ENCODE results near the gene SLCO3A1.

Gene SLCO3A1

GRCh38 chr15:91853511-91853947 lies at the start of gene SLCO3A1:
TSS of gene SLCO3A1 (plus strand) at chr15:91853708.
- H3K27me3 ChIP-seq (ENCODE audit: control insufficient read depth in 1 of 2, insufficient read depth in 2 of 2, low read length in 2 of 2), result no peaks in the 10 kb centered on the region
- peak within 1 kb of the TSS; percentile 66 to 74 for H3K4me3 ChIP-seq (ENCODE audit: low read depth in 1 of 2, low read length in 2 of 2)
- H3K27ac ChIP-seq (ENCODE audit: low read depth, low read length), result peak within 1 kb of the TSS; percentile 40
- H3K9ac ChIP-seq (ENCODE audit: low read length), result peak within 1 kb of the TSS; percentile 14
- no peaks in the 10 kb centered on the region for H3K9me3 ChIP-seq (ENCODE audit: low read length)
- H3K36me3 ChIP-seq (ENCODE audit: insufficient read depth, low read length), result no peaks in the 10 kb centered on the region
- H3K4me1 ChIP-seq (ENCODE audit: insufficient read depth, low read length), result peaks cover 18% of the 10 kb centered on the region

DNA sequence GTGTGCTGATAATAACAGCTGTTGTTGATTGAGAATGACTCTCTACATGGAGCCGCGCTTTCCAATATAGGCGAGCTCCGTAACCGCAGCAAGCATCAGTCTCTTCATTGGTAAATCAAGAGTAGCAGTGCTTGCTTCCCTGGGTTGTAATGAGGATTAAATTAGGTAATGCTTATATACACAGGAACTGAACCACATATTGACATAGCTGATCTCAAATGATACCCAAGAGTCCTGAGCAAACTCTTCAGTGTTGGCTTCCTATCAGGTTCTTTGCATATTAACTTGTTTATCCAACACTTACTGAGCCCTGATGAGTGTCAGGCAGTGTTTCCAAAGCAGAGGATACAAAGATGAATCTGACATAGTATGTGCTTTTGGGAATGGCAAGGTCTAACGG lies 46.4 kb upstream of the SLCO3A1 start:
- Histone ChIP-seq H3K9ac (ENCODE audit: low read length) (no peak overlapping the region), H3K4me3 (ENCODE audit: low read depth in 1 of 2, low read length in 2 of 2) (no peak overlapping the region), H3K27ac (ENCODE audit: low read depth, low read length) (no peak overlapping the region), H3K36me3 (ENCODE audit: insufficient read depth, low read length) (no peaks in the 10 kb centered on the region), H3K27me3 (ENCODE audit: control insufficient read depth in 1 of 2, insufficient read depth in 2 of 2, low read length in 2 of 2) (no peaks in the 10 kb centered on the region), H3K9me3 (ENCODE audit: low read length) (no peaks in the 10 kb centered on the region), H3K4me1 (ENCODE audit: insufficient read depth, low read length) (no peaks in the 10 kb centered on the region)

DNA sequence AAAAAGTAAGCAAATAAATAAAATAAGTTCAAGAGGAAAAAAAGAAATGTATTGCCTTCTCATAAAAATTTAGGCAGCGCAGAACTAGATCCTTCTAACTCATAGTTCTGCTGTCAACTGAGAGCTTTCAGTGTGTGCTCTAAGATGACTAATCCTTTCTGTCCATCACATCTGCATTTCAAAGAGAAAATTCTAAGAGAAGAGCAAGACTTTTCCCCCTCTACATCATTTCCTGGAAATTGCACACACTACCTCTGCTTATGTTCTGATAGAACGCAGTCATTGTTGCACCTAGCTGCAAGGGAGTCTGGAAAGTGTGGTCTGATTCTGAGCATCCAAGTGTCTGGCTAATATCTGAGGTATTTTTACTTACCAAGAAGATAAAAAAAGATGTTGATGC lies 39.6 kb upstream of the SLCO3A1 start:
- Histone ChIP-seq H3K4me1 (ENCODE audit: insufficient read depth, low read length) (no peaks in the 10 kb centered on the region), H3K27me3 (ENCODE audit: control insufficient read depth in 1 of 2, insufficient read depth in 2 of 2, low read length in 2 of 2) (no peaks in the 10 kb centered on the region), H3K27ac (ENCODE audit: low read depth, low read length) (no peak overlapping the region), H3K9ac (ENCODE audit: low read length) (no peak overlapping the region), H3K36me3 (ENCODE audit: insufficient read depth, low read length) (no peaks in the 10 kb centered on the region), H3K9me3 (ENCODE audit: low read length) (no peaks in the 10 kb centered on the region), H3K4me3 (ENCODE audit: low read depth in 1 of 2, low read length in 2 of 2) (no peak overlapping the region)

GRCh38 chr15:91816942-91817341 lies 36.6 kb upstream of the SLCO3A1 start:
- Histone ChIP-seq H3K36me3 (ENCODE audit: insufficient read depth, low read length) (no peaks in the 10 kb centered on the region), H3K4me3 (ENCODE audit: low read depth in 1 of 2, low read length in 2 of 2) (no peak overlapping the region), H3K9ac (ENCODE audit: low read length) (no peak overlapping the region), H3K4me1 (ENCODE audit: insufficient read depth, low read length) (peaks cover 15% of the 10 kb centered on the region), H3K27ac (ENCODE audit: low read depth, low read length) (no peak overlapping the region), H3K9me3 (ENCODE audit: low read length) (no peaks in the 10 kb centered on the region), H3K27me3 (ENCODE audit: control insufficient read depth in 1 of 2, insufficient read depth in 2 of 2, low read length in 2 of 2) (no peaks in the 10 kb centered on the region)

GRCh38 chr15:91821458-91821857 lies 32.0 kb upstream of the SLCO3A1 start:
- Histone ChIP-seq H3K36me3 (ENCODE audit: insufficient read depth, low read length) (no peaks in the 10 kb centered on the region), H3K9me3 (ENCODE audit: low read length) (no peaks in the 10 kb centered on the region), H3K4me1 (ENCODE audit: insufficient read depth, low read length) (peaks cover 15% of the 10 kb centered on the region), H3K9ac (ENCODE audit: low read length) (no peak overlapping the region), H3K4me3 (ENCODE audit: low read depth in 1 of 2, low read length in 2 of 2) (no peak overlapping the region), H3K27ac (ENCODE audit: low read depth, low read length) (no peak overlapping the region), H3K27me3 (ENCODE audit: control insufficient read depth in 1 of 2, insufficient read depth in 2 of 2, low read length in 2 of 2) (no peaks in the 10 kb centered on the region)

GRCh38 chr15:91824256-91824655 lies 29.3 kb upstream of the SLCO3A1 start:
- H3K4me3 ChIP-seq (ENCODE audit: low read depth in 1 of 2, low read length in 2 of 2), result no peak overlapping the region
- no peaks in the 10 kb centered on the region for H3K27me3 ChIP-seq (ENCODE audit: control insufficient read depth in 1 of 2, insufficient read depth in 2 of 2, low read length in 2 of 2)
- H3K4me1 ChIP-seq (ENCODE audit: insufficient read depth, low read length), result peaks cover 12% of the 10 kb centered on the region
- no peaks in the 10 kb centered on the region for H3K36me3 ChIP-seq (ENCODE audit: insufficient read depth, low read length)
- H3K9me3 ChIP-seq (ENCODE audit: low read length), result no peaks in the 10 kb centered on the region
- no peak overlapping the region for H3K9ac ChIP-seq (ENCODE audit: low read length)
- no peak overlapping the region for H3K27ac ChIP-seq (ENCODE audit: low read depth, low read length)

DNA sequence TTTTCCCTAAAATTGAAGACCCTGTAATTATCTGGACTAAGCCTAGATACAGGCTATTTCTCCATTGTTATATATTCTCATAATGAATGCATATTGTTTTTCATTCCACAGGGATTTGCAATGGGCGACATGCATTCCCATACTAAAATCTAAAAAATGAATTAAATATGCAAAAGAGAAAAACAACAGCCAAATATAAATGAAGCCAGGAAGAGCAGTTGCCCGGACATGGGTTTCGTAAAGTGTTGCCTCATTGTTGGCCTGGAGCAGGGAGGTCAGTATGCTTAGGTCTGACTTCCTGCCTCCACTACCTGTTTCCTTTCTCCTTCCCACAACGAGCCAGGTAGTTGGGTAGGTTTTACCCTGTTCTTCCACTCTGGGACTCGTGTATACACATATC lies 27.1 kb upstream of the SLCO3A1 start:
- H3K27me3 ChIP-seq (ENCODE audit: control insufficient read depth in 1 of 2, insufficient read depth in 2 of 2, low read length in 2 of 2), result no peaks in the 10 kb centered on the region
- no peak overlapping the region for H3K27ac ChIP-seq (ENCODE audit: low read depth, low read length)
- H3K36me3 ChIP-seq (ENCODE audit: insufficient read depth, low read length), result no peaks in the 10 kb centered on the region
- H3K4me3 ChIP-seq (ENCODE audit: low read depth in 1 of 2, low read length in 2 of 2), result no peak overlapping the region
- H3K9ac ChIP-seq (ENCODE audit: low read length), result no peak overlapping the region
- H3K4me1 ChIP-seq (ENCODE audit: insufficient read depth, low read length), result no peaks in the 10 kb centered on the region
- no peaks in the 10 kb centered on the region for H3K9me3 ChIP-seq (ENCODE audit: low read length)

- no peak overlapping the region for H3K9ac ChIP-seq (ENCODE audit: low read length)
- H3K27ac ChIP-seq (ENCODE audit: low read depth, low read length), result no peak overlapping the region
- H3K9me3 ChIP-seq (ENCODE audit: low read length), result no peaks in the 10 kb centered on the region
- H3K27me3 ChIP-seq (ENCODE audit: control insufficient read depth in 1 of 2, insufficient read depth in 2 of 2, low read length in 2 of 2), result no peaks in the 10 kb centered on the region
- H3K36me3 ChIP-seq (ENCODE audit: insufficient read depth, low read length), result no peaks in the 10 kb centered on the region
- no peak overlapping the region for H3K4me3 ChIP-seq (ENCODE audit: low read depth in 1 of 2, low read length in 2 of 2)
- no peaks in the 10 kb centered on the region for H3K4me1 ChIP-seq (ENCODE audit: insufficient read depth, low read length)
Measured at GRCh38 chr15:91833056-91833455, 20.5 kb upstream of the SLCO3A1 start.

- H3K9ac ChIP-seq (ENCODE audit: low read length), result no peak overlapping the region
- H3K4me1 ChIP-seq (ENCODE audit: insufficient read depth, low read length), result no peaks in the 10 kb centered on the region
- H3K9me3 ChIP-seq (ENCODE audit: low read length), result no peaks in the 10 kb centered on the region
- no peaks in the 10 kb centered on the region for H3K36me3 ChIP-seq (ENCODE audit: insufficient read depth, low read length)
- no peak overlapping the region for H3K27ac ChIP-seq (ENCODE audit: low read depth, low read length)
- no peaks in the 10 kb centered on the region for H3K27me3 ChIP-seq (ENCODE audit: control insufficient read depth in 1 of 2, insufficient read depth in 2 of 2, low read length in 2 of 2)
- no peak overlapping the region for H3K4me3 ChIP-seq (ENCODE audit: low read depth in 1 of 2, low read length in 2 of 2)
Measured at GRCh38 chr15:91839867-91840266, 13.6 kb upstream of the SLCO3A1 start.

DNA sequence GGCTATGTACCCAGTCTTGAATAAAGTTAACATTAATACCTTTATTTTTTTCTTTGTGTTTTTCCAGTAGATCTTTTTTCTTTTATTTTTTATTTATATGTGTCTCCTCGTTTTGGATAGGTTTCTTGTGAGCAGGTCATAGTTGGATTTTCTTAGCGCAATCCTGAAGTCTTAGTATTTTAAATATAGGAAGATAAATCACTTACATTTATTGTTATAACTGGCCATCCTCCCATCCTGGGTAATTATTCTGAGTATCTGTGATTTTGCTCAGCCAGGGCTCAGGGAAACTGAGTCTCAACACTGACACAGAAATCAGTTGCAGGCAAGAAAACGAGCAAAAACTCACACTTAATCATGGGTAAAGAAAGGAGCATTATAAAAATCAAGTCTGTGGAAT lies 11.6 kb upstream of the SLCO3A1 start:
- H3K27me3 ChIP-seq (ENCODE audit: control insufficient read depth in 1 of 2, insufficient read depth in 2 of 2, low read length in 2 of 2), result no peaks in the 10 kb centered on the region

GRCh38 chr15:91844341-91844740 lies 9.2 kb upstream of the SLCO3A1 start:
- Histone ChIP-seq H3K9me3 (ENCODE audit: low read length) (no peaks in the 10 kb centered on the region), H3K9ac (ENCODE audit: low read length) (no peak overlapping the region), H3K4me3 (ENCODE audit: low read depth in 1 of 2, low read length in 2 of 2) (no peak overlapping the region), H3K27ac (ENCODE audit: low read depth, low read length) (no peak overlapping the region), H3K36me3 (ENCODE audit: insufficient read depth, low read length) (no peaks in the 10 kb centered on the region), H3K4me1 (ENCODE audit: insufficient read depth, low read length) (no peaks in the 10 kb centered on the region), H3K27me3 (ENCODE audit: control insufficient read depth in 1 of 2, insufficient read depth in 2 of 2, low read length in 2 of 2) (no peaks in the 10 kb centered on the region)

More for the DNA sequence above, 11.6 kb upstream of the SLCO3A1 start:
- no peaks in the 10 kb centered on the region for H3K9me3 ChIP-seq (ENCODE audit: low read length)
- no peaks in the 10 kb centered on the region for H3K4me1 ChIP-seq (ENCODE audit: insufficient read depth, low read length)
- H3K27ac ChIP-seq (ENCODE audit: low read depth, low read length), result no peak overlapping the region
- no peaks in the 10 kb centered on the region for H3K36me3 ChIP-seq (ENCODE audit: insufficient read depth, low read length)
- no peak overlapping the region for H3K4me3 ChIP-seq (ENCODE audit: low read depth in 1 of 2, low read length in 2 of 2)
- H3K9ac ChIP-seq (ENCODE audit: low read length), result no peak overlapping the region

DNA sequence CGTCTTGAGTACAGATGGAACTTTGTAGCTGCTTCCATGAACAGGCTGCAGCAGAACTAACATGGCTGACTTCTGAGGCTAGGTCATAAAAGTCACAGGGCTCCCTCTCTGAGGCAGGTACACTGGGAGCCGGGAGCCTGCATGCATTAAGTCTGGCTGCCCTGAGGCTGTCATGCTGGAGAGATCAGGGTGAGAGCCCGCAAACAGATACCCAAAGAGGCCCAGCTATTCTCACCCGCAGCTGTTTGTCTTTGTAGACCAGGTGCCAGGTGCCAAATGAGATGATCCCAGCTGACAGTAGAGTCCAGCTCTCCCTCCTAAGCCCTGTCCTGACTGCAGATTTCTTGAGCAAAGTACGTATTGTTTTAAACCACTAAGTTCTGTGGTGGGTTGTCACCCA lies 8.6 kb upstream of the SLCO3A1 start:
- H3K9ac ChIP-seq (ENCODE audit: low read length), result no peak overlapping the region
- no peaks in the 10 kb centered on the region for H3K9me3 ChIP-seq (ENCODE audit: low read length)
- no peaks in the 10 kb centered on the region for H3K27me3 ChIP-seq (ENCODE audit: control insufficient read depth in 1 of 2, insufficient read depth in 2 of 2, low read length in 2 of 2)
- no peaks in the 10 kb centered on the region for H3K36me3 ChIP-seq (ENCODE audit: insufficient read depth, low read length)
- H3K27ac ChIP-seq (ENCODE audit: low read depth, low read length), result no peak overlapping the region
- H3K4me1 ChIP-seq (ENCODE audit: insufficient read depth, low read length), result no peaks in the 10 kb centered on the region
- no peak overlapping the region for H3K4me3 ChIP-seq (ENCODE audit: low read depth in 1 of 2, low read length in 2 of 2)
